H7 (cell line): ENCODE results near the gene GFER. TPM values are rescaled to one million over a fixed set of nuclear protein-coding genes. Genes with fewer than 3 reads are reported as not detected.
"Not testable (repeated sequence)": the region's sequence is repeated elsewhere in the genome, so short reads cannot be mapped to it uniquely, and the experiment has no call there.

Experiments
- DNase-seq: peaks from one replicate; pipeline ENCODE4 v3.0.0; 2012
- H3K27me3 ChIP-seq: 2 replicates; pipeline ENCODE4 v1.6.0; 2011; ENCODE audit warnings: mild to moderate bottlenecking, low read length; ENCODE audit not compliant: control insufficient read depth, insufficient read depth
- H3K36me3 ChIP-seq: replicated peaks from 2 replicates; pipeline ENCODE4 v1.5.1; 2011; ENCODE audit warnings: low read length; ENCODE audit not compliant: control insufficient read depth, insufficient read depth
- H3K4me3 ChIP-seq: 2 replicates; pipeline ENCODE4 v1.5.1; 2011; ENCODE audit warnings: low read depth, mild to moderate bottlenecking, control low read depth, low read length, moderate library complexity; ENCODE audit not compliant: insufficient read depth
- total RNA-seq: library from RNA; depleted of rRNA; stranded (reverse); fragments of >200 nt; shearing (Covaris generic); gene quantifications from 2 replicates; pipeline ENCODE4 v1.2.3, GENCODE V29; 2014

GFER gene
- total RNA-seq, 1 experiment from 2014 or later = 75.1 TPM

- Histone ChIP-seq H3K27me3 (peaks cover 22% of the 10 kb centered on the region), H3K36me3 (no peaks in the 10 kb centered on the region), H3K4me3 (no peak overlapping the region; the same call in 1 of the 2 replicates)
- no peak for DNase-seq
These were observed 42.0 kb downstream of the GFER start for GRCh38 chr16:2025878-2026460.

GRCh38 chr16:2026461-2027023 is 42.5 kb downstream of the GFER start, which contains the start of gene NHERF2:
Gene NHERF2, plus strand, starts transcription at chr16:2026902. Its CDS starts 104 bp downstream, at chr16:2027006.
- Histone ChIP-seq H3K4me3 (peak within 1 kb of the TSS; percentile 54), H3K27me3 (peaks cover 19% of the 10 kb centered on the region), H3K36me3 (no peaks in the 10 kb centered on the region)
- DNase-seq = peak; percentile 96

GRCh38 chr16:2027024-2028010 is 43.3 kb downstream of the GFER start:
- peak; percentile 86 for DNase-seq
- peaks cover 16% of the 10 kb centered on the region for H3K27me3 ChIP-seq
- H3K36me3 ChIP-seq = no peaks in the 10 kb centered on the region
- H3K4me3 ChIP-seq = peak overlapping the region; percentile 54

- H3K36me3 ChIP-seq = no peaks in the 10 kb centered on the region
- no peak for DNase-seq
- no peak overlapping the region for H3K4me3 ChIP-seq
- H3K27me3 ChIP-seq = peaks cover 16% of the 10 kb centered on the region
These were observed 44.2 kb downstream of the GFER start for GRCh38 chr16:2028146-2028545.

- Histone ChIP-seq H3K4me3 (no peak overlapping the region), H3K27me3 (peaks cover 16% of the 10 kb centered on the region), H3K36me3 (no peaks in the 10 kb centered on the region)
- DNase-seq = no peak
These were observed 44.7 kb downstream of the GFER start for GRCh38 chr16:2028620-2029220.

- Histone ChIP-seq H3K27me3 (peaks cover 14% of the 10 kb centered on the region), H3K4me3 (no peak overlapping the region), H3K36me3 (no peaks in the 10 kb centered on the region)
- DNase-seq = no peak
These were observed 45.4 kb downstream of the GFER start for GRCh38 chr16:2029350-2029749.

GRCh38 chr16:2030036-2030435 is 46.0 kb downstream of the GFER start:
- Histone ChIP-seq H3K4me3 (no peak overlapping the region), H3K27me3 (peaks cover 14% of the 10 kb centered on the region), H3K36me3 (no peaks in the 10 kb centered on the region)
- no peak for DNase-seq

- no peak for DNase-seq
These were observed 47.1 kb downstream of the GFER start for GRCh38 chr16:2031081-2031577.

GRCh38 chr16:2032285-2033056 is 48.5 kb downstream of the GFER start:
- peaks cover 3% of the 10 kb centered on the region for H3K27me3 ChIP-seq
- no peaks in the 10 kb centered on the region for H3K36me3 ChIP-seq
- no peak overlapping the region for H3K4me3 ChIP-seq
- no peak for DNase-seq

More at GRCh38 chr16:2031081-2031577, 47.1 kb downstream of the GFER start:
- Histone ChIP-seq H3K36me3 (no peaks in the 10 kb centered on the region), H3K27me3 (peaks cover 12% of the 10 kb centered on the region), H3K4me3 (no peak overlapping the region)

GRCh38 chr16:2033057-2033908 is 49.3 kb downstream of the GFER start:
- peak; percentile 81 for DNase-seq
- H3K27me3 ChIP-seq = no peaks in the 10 kb centered on the region
- H3K36me3 ChIP-seq = no peaks in the 10 kb centered on the region
- H3K4me3 ChIP-seq = no peak overlapping the region

- not testable (repeated sequence) for H3K4me3 ChIP-seq, DNase-seq, H3K27me3 ChIP-seq, H3K36me3 ChIP-seq
These were observed 50.1 kb downstream of the GFER start for GRCh38 chr16:2033909-2034695.

- H3K4me3 ChIP-seq = no peak overlapping the region
- no peaks in the 10 kb centered on the region for H3K27me3 ChIP-seq
- no peaks in the 10 kb centered on the region for H3K36me3 ChIP-seq
- DNase-seq = no peak
These were observed 50.9 kb downstream of the GFER start for GRCh38 chr16:2034696-2035430.
